PC-9 (cell line): Measurements from ENCODE around the gene ZNF446.

Experiments
- EZH2 ChIP-seq: fragments of 200-600 bp; sonication (generic); IDR thresholded peaks from 2 replicates; pipeline ENCODE4 v1.8.0; 2017; ENCODE audit warnings: antibody characterized with exemption, low read depth
- TF ChIP-seq, protein P1 (sequence below): fragments of 200-600 bp; sonication (generic); conservative IDR thresholded peaks from 2 replicates; pipeline ENCODE4 v1.6.1; 2017; ENCODE audit warnings: mixed run types, antibody characterized with exemption, mild to moderate bottlenecking, moderate library complexity

GRCh38 chr19:58515259-58515658 lies 39.1 kb downstream of the ZNF446 start:
- TF ChIP-seq, protein P1, sequence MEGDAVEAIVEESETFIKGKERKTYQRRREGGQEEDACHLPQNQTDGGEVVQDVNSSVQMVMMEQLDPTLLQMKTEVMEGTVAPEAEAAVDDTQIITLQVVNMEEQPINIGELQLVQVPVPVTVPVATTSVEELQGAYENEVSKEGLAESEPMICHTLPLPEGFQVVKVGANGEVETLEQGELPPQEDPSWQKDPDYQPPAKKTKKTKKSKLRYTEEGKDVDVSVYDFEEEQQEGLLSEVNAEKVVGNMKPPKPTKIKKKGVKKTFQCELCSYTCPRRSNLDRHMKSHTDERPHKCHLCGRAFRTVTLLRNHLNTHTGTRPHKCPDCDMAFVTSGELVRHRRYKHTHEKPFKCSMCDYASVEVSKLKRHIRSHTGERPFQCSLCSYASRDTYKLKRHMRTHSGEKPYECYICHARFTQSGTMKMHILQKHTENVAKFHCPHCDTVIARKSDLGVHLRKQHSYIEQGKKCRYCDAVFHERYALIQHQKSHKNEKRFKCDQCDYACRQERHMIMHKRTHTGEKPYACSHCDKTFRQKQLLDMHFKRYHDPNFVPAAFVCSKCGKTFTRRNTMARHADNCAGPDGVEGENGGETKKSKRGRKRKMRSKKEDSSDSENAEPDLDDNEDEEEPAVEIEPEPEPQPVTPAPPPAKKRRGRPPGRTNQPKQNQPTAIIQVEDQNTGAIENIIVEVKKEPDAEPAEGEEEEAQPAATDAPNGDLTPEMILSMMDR = no peak
- TF ChIP-seq EZH2 = no peak
